Smooth muscle cell (in vitro differentiated cells): Measurements from ENCODE around the gene ST6GALNAC3. TPM values are rescaled to one million over a fixed set of nuclear protein-coding genes. Genes with fewer than 3 reads are reported as not detected.

Source experiments
- DNase-seq: peaks from one replicate; lab custom pipeline; 2025; ENCODE audit not compliant: unreplicated experiment; lab: John Stamatoyannopoulos, UW
- H2AFZ ChIP-seq: fragments of 200-600 bp; sonication (generic); 2 replicates; pipeline ENCODE4 v1.6.0; 2016; ENCODE audit warnings: antibody characterized with exemption, low read depth, mild to moderate bottlenecking
- H3F3A ChIP-seq: fragments of 200-600 bp; sonication (generic); 2 replicates; pipeline ENCODE4 v1.6.0; 2017; ENCODE audit warnings: antibody characterized with exemption, low read depth
- H3K27ac ChIP-seq: fragments of 200-600 bp; sonication (generic); 2 replicates; pipeline ENCODE4 v1.5.1; 2016; ENCODE audit warnings: low read depth, mild to moderate bottlenecking
- H3K27me3 ChIP-seq: fragments of 200-600 bp; sonication (generic); 2 replicates; pipeline ENCODE4 v1.6.1; 2016; ENCODE audit warnings: low read depth, mild to moderate bottlenecking
- H3K36me3 ChIP-seq: fragments of 200-600 bp; sonication (generic); 2 replicates; pipeline ENCODE4 v1.5.1; 2016; ENCODE audit warnings: low read depth
- H3K4me1 ChIP-seq: fragments of 200-600 bp; sonication (generic); 2 replicates; pipeline ENCODE4 v1.5.1; 2016; ENCODE audit warnings: low read depth
- H3K4me2 ChIP-seq: fragments of 200-600 bp; sonication (generic); 2 replicates; pipeline ENCODE4 v1.6.0; 2016; ENCODE audit warnings: mild to moderate bottlenecking
- H3K4me3 ChIP-seq: fragments of 200-600 bp; sonication (generic); 2 replicates; pipeline ENCODE4 v1.5.1; 2016; ENCODE audit warnings: mild to moderate bottlenecking
- H3K79me2 ChIP-seq: fragments of 200-600 bp; sonication (generic); 2 replicates; pipeline ENCODE4 v1.6.0; 2016; ENCODE audit warnings: low read depth, mild to moderate bottlenecking
- H3K9ac ChIP-seq: fragments of 200-600 bp; sonication (generic); 2 replicates; pipeline ENCODE4 v1.6.0; 2016; ENCODE audit warnings: low read depth
- H3K9me3 ChIP-seq: fragments of 200-600 bp; sonication (generic); replicated peaks from 2 replicates; pipeline ENCODE4 v1.5.1; 2016; ENCODE audit warnings: low read depth
- H4K20me1 ChIP-seq: fragments of 200-600 bp; sonication (generic); 2 replicates; pipeline ENCODE4 v1.6.0; 2016; ENCODE audit warnings: low read depth
- CTCF ChIP-seq: fragments of 200-600 bp; sonication (generic); IDR thresholded peaks from 2 replicates; pipeline ENCODE4 v1.5.1; 2017; ENCODE audit warnings: borderline replicate concordance, mild to moderate bottlenecking, antibody characterized with exemption; ENCODE audit not compliant: insufficient read depth, poor library complexity, severe bottlenecking
- WGBS: methylation state at CpG from one replicate; pipeline ENCODE4 v1.1.7; 2016; ENCODE audit warnings: low lambda C conversion rate; 5-methylcytosine and 5-hydroxymethylcytosine counted together
- polyA plus RNA-seq: library from polyadenylated mRNA; unstranded; fragments of >200 nt; fragmentation: Nextera tagmentation; extraction: Ambion mirVana; gene quantifications from 2 replicates; pipeline ENCODE4 v1.2.1, GENCODE V29; 2016
- total RNA-seq: library from RNA; depleted of rRNA; stranded (reverse); fragments of >200 nt; gene quantifications from 2 replicates; pipeline ENCODE4 v1.2.3, GENCODE V29; 2014

The ST6GALNAC3 gene
- total and polyA plus RNA-seq, 2 experiments from 2014 or later = 9.3 to 13.4 TPM

- H3K27ac ChIP-seq = no peak overlapping the region
- 72% methylated on average over 7 of the region's 7 CpGs for WGBS
- TF ChIP-seq CTCF = no peak
These were observed 436.4 kb downstream of the ST6GALNAC3 start for GRCh38 chr1:76510672-76511557.

GRCh38 chr1:76511558-76512179, 437.1 kb downstream of the ST6GALNAC3 start:
- Histone ChIP-seq H3K9ac (no peak overlapping the region), H3K4me3 (no peak overlapping the region), H3K4me2 (no peak overlapping the region), H3K27me3 (no peaks in the 10 kb centered on the region), H4K20me1 (no peaks in the 10 kb centered on the region), H2AFZ (no peak overlapping the region), H3K4me1 (peaks cover 9% of the 10 kb centered on the region), H3K36me3 (no peaks in the 10 kb centered on the region), H3K9me3 (no peaks in the 10 kb centered on the region), H3K79me2 (no peaks in the 10 kb centered on the region), H3F3A (no peaks in the 10 kb centered on the region), H3K27ac (no peak overlapping the region)
- WGBS = 85% methylated on average over 5 of the region's 5 CpGs
- no peak for DNase-seq
- TF ChIP-seq CTCF = no peak

More at GRCh38 chr1:76510672-76511557, 436.4 kb downstream of the ST6GALNAC3 start:
- peaks cover 9% of the 10 kb centered on the region for H3K4me1 ChIP-seq
- H2AFZ ChIP-seq = no peak overlapping the region
- no peaks in the 10 kb centered on the region for H3F3A ChIP-seq
- no peaks in the 10 kb centered on the region for H4K20me1 ChIP-seq
- H3K4me2 ChIP-seq = no peak overlapping the region
- H3K36me3 ChIP-seq = no peaks in the 10 kb centered on the region
- no peak overlapping the region for H3K9ac ChIP-seq
- no peaks in the 10 kb centered on the region for H3K27me3 ChIP-seq
- H3K79me2 ChIP-seq = no peaks in the 10 kb centered on the region
- no peak for DNase-seq
- H3K9me3 ChIP-seq = no peaks in the 10 kb centered on the region
- H3K4me3 ChIP-seq = no peak overlapping the region

GRCh38 chr1:76530953-76531352, 456.4 kb downstream of the ST6GALNAC3 start:
- Histone ChIP-seq H3K79me2 (no peaks in the 10 kb centered on the region), H3K27ac (no peak overlapping the region), H2AFZ (no peak overlapping the region), H4K20me1 (no peaks in the 10 kb centered on the region), H3F3A (no peaks in the 10 kb centered on the region), H3K27me3 (no peaks in the 10 kb centered on the region), H3K4me1 (no peaks in the 10 kb centered on the region), H3K36me3 (no peaks in the 10 kb centered on the region), H3K9ac (no peak overlapping the region), H3K9me3 (no peaks in the 10 kb centered on the region), H3K4me3 (no peak overlapping the region), H3K4me2 (no peak overlapping the region)
- no peak for TF ChIP-seq CTCF
- WGBS = 80% methylated on average over 3 of the region's 3 CpGs
- DNase-seq = no peak
